Stimulated activated CD4-positive, alpha-beta T cell treated with anti-CD3 and anti-CD28 coated beads, Interleukin-1b, Interleukin-23, amount 100 ng/mL, for 24 hours (primary cell): ENCODE results near the gene FLG2.

Source experiments
- DNase-seq, 4 experiments: peaks; one replicate each; pipeline ENCODE4 v3.0.0-alpha.2; 2020; ENCODE audit warnings: low read depth in 4 of 4, low spot score in 1 of 4

Gene FLG2

GRCh38 chr1:152359906-152360305 is at the start of gene FLG2:
Gene FLG2 (minus strand): TSS chr1:152360006. CDS start chr1:152358884, 1,122 bp downstream.
- DNase-seq: no peak

DNA sequence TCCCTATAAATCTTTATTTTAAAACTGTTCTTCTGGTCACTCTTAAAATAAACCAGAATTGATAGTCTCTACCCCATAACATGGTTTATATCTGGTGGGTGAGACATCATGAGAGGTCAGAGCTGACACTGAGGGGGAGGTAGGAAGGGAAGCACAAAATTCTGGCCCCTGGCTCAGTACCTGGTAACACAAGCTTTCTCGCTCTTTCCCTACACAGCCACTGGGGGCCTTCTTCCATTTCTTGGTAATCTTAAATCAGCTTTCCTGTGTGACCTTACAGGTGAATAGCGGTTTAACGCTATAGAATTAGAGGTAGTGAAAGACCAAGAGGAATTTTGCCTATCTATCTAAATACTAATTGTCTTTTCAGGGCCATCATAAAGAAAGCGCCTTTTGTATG is 48.9 kb upstream of the FLG2 start:
- DNase-seq: no peak

DNA sequence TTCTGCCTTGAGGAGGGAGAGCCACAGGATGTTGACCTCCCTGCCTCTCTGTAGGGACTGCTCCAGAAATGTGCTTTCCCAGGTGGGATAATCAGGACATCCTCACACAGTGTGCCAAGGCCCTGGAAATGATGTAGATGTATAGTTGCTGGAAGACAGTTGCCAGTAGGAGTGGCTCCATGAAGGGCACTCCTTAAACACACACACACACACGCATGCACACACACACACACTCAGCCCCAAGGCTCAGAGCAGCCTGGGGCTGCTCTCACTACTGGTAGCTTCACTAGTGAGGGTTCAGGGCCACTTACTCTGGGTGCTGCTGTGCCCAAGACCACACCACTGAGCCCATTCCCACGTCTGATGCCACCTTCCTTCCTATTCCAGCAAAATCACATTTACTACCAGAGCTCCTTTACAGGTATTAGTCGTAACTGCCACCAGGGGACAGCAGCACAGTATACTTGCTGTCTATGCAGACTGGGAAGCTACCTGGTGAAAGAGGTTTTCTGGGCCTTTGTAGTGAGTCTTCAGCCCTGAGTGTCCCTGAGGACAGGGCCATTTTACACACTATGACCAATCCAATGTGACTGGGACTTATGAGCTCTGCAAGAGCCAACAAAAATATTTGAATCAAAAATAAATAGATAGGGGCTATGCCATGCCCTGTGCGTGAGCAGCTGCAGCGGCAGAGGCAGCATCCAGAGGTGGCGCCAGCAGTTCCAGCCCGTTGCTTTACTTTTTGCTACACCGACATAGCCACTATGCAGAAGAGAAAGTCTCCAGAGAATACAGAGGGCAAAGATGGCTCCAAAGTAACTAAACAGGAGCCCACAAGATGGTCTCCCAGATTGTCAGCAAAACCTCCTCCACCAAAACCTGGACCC is 39.2 kb upstream of the FLG2 start:
- no peak for DNase-seq

DNA sequence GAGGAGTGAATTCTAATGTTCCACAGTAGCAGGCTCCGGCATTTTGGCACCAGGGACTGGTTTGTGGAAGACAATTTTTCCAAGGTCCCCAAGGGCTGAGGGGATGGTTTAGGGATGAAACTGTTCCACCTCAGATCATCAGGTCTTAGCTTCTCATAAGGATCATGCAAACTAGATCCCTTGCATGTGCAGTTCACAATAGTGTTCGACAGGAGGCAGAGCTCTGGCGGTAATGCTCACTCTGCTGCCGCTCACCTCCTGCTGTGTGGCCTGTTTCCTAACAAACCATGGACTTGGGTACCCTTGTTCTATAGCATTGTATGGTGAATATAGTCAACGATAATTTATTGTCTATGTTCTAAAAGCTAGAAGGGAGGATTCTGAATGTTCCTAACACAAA is 37.7 kb upstream of the FLG2 start:
- DNase-seq: no peak

DNA sequence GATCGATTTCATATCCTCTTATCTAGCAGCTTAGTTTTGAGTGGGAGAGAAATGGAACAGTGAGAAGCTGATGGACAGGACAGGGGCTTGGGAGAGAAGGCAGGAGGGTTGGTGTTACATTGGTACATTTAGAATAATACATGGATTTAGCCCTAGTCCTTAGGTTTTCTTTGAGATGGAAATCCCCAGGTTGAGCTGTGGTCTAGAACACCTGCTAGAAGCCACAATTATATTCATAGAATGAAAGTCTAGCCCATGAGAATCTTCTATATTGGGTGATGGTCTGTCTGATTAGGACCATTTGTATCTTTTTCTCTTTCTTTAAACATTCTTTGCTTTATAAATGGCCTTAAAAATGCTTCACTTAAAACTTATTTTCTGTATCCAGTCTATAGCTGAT is 34.3 kb upstream of the FLG2 start:
- DNase-seq: no peak

- DNase-seq: no peak
These were observed 33.1 kb upstream of the FLG2 start for GRCh38 chr1:152392909-152393308.

DNA sequence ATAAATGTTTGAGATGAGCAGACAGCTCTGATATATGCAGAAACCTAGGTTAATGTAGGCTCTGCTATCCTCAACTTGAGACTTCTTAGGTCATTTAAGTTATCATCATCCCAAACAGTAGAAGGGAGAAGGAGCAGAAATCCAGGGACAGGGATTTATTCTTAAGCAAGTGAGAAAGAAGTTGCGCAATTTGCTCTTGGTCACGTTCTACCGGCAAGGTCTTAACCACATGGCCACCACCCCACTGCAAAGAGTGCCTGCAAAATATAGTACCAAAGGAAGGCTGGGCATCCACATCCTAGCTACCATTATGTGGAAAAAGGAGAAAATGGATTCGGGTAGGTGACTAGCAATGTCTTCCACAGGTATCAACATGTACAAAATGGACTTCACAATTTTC is 29.1 kb upstream of the FLG2 start:
- no peak for DNase-seq

DNA sequence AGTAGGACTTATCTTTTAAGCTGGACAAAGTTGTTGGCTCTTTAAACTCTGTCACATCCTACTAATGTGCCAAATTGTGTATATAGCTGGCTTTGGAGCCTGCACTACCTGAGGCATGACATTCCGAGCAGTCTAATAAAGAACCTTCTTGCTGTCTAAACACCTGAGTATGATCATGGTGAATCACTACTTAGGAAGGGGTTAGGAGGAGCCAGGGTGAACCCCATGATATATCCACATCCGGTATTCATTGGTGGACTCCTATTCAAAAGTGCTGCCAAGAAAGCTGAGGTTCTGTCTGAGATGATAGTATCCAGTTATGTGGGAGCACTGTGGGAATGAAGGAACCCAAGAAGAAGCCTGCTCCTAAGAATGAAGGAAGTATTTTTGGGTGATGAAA is 27.1 kb upstream of the FLG2 start:
- no peak for DNase-seq

- no peak for DNase-seq
These were observed 21.1 kb upstream of the FLG2 start for GRCh38 chr1:152380932-152381331.

GRCh38 chr1:152374451-152374850 is 14.6 kb upstream of the FLG2 start:
- DNase-seq: no peak

- DNase-seq: no peak
These were observed 12.9 kb upstream of the FLG2 start for GRCh38 chr1:152372672-152373071.

DNA sequence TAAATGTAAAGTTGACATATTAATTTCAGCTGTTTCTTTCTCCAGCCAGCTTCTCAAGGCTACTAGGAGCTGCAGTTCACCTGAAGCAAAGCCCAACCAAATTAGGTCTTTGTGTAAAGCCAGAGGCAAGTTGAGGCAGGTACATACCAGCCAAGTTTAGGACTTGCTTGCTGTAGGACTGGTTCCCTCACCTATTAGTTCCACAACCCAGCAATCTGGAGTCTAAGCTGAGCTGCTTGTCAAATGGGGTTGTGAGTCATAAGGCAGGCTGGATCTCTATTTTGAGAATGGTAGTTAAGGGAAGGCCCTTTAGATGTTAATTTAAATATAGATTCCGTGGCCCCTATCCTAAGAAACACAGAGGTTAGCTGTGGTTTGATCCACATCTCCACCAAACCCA is 7.6 kb upstream of the FLG2 start:
- DNase-seq: no peak

DNA sequence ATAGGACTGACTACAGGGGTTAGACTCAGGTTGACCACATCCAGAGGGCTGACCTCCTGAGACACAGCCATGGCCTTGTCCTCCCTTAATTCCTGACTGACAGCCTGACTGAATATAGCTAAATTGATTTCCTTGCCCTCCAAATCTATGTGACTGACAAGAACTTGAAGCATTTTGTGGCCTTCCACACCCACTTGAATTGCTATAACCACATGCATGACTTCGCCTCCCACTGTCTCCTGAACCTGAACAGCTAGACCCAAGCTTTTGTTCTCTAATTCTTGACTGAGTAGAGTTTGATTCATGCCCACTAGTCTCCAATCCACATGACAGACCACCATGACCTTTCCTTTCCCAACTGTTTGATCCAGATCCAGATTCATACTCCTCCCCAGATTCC is 3.1 kb downstream of the FLG2 start:
- no peak for DNase-seq

DNA sequence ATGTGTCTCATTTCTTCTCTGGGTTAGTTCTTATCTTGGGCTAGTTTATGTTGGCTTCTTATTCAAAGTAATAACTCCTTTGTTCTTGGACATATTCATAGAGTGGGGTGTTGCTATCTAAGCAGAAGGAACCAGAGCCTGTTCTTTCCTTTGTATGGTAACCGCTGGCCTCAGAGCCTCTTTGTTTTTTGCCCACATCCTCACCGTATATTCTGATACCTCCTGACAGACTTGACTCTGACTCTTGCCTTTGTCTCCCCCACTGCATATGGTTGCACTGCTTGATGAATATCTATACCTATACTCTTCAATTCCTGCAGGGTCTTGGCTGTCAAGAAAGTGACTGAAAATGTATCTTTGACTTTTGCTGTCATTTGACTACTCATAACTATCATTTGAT is 10.2 kb downstream of the FLG2 start:
- no peak for DNase-seq

DNA sequence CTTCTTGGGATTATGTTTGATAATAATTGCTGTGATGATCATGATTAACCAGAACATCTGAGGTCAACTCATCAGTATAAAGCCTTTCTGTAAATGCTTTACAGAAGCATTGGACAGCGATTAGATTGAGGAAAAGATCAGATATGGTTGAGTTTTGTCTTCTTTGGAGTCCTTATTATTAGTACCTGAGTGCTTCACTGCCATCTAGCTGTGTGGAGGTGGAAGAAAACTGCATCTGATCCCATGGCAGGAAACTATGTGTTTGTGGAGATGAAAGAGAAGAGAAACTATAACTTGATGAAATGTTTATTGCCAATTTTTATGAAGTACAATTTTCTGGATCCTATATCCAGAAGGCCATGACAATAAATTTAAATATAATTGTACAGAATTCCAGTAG is 11.4 kb downstream of the FLG2 start:
- no peak for DNase-seq

- DNase-seq: peak; percentile 2 to 42 (median 29)
These were observed 12.6 kb downstream of the FLG2 start for GRCh38 chr1:152347116-152347728.

- DNase-seq: no peak
These were observed 15.4 kb downstream of the FLG2 start for GRCh38 chr1:152344438-152344837.

DNA sequence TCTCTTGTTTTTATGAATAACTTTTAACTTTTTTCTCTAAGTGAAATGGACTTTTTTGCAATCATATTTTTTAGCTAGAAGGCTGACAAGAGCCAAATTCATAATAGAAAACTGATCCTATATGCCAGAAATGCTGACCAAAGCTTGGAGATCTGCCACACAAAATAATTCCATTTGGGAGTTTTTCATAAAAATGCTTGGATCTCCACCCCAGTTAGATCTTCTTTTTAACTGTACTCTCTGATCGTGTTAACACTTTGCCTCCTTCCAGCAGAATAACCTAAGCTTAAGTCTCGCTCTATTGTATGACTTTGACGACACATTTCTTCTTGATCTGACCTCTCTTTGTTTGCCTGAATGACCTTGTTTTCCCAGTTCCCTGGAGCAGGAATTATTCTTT is 16.8 kb downstream of the FLG2 start:
- no peak for DNase-seq

DNA sequence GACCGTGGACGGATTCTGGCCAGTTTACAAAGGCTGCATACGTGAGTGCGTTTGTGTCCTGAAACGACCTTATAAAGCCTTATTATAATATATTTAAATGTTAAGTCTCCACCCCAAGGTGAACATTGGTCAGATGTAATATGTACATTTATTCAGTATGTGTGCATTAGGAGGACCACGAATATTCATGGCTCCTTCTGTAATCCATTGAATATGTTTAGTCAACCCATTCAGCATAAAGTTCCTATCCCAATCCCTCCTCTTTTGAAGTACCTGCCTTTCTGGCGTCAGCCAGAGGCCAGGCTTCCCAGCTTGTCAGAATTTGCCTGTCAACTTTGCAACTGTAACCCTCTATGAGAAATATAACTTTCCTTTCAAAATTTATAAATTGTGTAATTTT is 24.4 kb downstream of the FLG2 start:
- DNase-seq: no peak

DNA sequence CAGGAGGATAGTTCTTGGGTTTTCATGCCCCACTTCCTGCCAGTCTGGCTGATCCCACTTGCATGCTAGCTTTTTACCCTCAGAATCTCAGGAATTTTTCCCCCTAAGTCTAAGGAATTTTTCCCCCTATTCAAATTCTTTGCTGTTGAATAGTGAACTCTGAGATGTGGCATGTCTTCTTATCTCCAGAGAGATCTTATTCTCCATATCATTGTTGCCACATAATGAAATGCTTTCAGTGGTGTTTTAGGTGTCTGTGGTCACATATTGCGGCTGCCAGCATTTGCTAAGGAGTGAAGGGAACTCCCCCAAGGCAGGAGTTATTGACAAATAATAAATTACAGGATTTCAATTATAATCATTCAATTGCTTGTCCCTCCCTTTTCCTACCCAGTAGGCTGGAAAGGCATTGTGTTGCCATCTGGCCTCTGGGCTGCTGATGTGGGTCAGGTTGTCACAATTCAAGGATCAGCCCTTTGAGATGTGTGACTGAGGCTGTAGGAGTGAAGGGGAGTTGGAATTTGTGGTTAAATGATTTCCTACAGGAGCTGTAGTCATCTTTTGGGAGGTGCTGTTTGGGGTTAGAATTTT is 30.9 kb downstream of the FLG2 start:
- DNase-seq: no peak

- DNase-seq: no peak
These were observed 34.7 kb downstream of the FLG2 start, which contains the start of gene FLG for GRCh38 chr1:152325111-152325510. Gene FLG (minus strand): TSS chr1:152325239. CDS start chr1:152315456, 9,783 bp downstream.

GRCh38 chr1:152313970-152314369 is 45.8 kb downstream of the FLG2 start:
- DNase-seq: no peak
